ENCODE results near the gene FSD2.
"Not testable (repeated sequence)": the region's sequence is repeated elsewhere in the genome, so short reads cannot be mapped to it uniquely, and the experiment has no call there.

Gene FSD2

DNA sequence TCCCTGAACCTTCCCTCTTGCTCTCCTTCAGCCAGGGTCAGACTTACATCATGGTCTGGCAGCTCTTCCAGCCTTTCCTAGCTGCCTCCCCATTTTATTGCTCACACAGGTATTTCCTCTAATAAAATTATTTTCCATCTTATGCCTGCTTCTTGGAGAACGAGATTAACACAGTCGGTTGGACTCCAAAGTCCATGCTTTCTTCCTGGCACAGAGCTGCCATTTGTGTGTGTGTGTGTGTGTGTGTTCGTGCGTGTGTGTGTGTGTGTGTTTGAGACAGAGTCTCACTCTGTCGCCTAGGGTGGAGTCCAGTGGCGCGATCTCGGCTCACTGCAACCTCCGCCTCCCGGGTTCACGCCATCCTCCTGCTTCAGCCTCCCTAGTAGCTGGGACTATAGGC is 15.5 kb downstream of the FSD2 start:
- no peak for DNase-seq

DNA sequence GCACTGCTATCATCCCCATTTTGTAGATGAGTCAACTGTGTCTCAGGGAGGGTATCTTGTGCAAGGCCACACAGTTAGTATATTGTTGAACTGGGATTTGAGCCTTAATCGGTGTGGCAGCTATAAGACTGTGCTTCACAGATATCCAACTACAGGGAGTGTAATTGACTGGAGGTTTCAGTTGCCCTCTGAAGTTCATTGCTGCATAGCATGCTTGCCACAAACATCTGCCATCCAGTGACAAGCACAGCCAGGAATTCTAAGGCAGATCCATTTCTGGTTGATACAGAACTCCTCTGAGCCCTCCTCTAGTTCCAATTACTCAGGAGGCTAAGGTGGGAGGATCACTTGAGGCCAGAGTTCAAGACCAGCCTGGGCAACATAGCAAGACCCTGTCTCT is 16.4 kb downstream of the FSD2 start:
- DNase-seq = no peak

DNA sequence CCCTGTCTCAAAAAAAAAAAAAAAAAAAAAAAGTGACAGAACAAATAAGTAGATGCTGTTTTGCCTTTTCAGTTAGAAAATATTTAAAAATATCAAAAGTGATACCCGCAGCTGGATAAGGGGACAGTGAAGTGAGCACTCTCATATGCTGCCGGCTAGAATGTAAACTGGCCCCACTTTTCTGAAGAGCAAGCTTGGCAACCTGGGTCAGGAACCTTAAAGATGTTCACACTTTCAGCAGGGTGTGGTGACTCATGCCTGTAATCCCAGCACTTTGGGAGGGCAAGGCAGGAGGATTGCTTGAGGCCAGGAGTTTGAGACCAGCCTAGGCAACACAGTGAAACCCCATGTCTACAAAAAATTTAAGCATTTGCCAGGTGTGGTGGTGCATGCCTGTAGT is 17.4 kb downstream of the FSD2 start:
- no peak for DNase-seq

DNA sequence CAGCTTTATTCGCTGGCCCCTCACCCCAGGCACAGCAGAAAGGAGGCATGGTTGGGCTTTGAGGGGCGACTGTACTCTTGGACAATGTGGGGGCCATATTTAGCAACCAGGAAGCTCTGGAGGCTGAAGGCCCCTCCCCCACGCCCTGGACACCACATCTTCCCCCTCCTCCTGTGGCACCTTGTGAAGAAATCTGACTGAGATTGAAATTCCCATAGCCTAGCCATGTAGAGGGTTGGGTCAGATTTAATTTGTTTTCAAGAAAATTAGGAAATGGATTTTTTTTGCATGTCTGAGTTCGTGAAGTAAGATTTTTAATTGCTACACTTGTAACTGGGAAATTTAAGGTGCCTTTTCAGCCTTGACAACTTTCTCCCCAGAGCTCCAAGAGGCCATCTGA is 24.5 kb downstream of the FSD2 start:
- no peak for DNase-seq

DNA sequence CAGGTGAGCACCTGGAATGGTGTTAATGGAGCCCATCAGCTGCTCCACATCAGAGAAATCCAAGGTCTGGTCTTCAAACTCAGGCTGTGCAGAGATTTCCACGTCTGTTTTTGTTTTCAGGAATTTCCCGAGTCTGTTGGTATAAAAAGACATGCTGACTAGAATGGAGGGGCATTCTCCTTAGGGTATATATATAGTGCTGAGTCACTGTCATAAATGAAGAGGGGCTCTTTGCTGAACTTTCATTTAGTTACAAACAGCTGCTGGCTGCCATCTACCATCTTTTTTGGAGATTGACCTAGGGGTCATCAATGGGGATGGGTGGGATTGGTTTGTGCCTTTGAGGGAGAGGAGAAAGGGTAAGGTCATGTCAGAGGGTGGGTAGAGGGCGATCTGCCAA is 27.1 kb downstream of the FSD2 start:
- DNase-seq = no peak

DNA sequence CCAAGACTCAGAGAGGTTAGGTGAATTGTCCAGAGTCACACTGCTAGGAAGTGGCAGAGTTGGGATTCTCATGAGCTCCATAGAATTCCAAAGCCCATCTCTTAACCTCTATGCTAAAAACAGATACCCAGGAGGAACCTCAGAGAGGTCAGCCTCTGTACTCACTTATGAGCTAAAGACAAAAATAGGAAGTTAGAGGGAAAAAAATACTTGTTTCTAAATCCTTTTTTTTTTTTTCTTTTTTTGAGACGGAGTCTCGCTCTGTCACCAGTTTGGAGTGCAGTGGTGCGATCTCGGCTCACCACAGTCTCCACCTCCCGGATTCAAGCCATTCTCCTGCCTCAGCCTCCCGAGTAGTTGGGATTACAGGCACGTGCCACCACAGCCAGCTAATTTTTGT is 31.4 kb downstream of the FSD2 start:
- no peak for DNase-seq

DNA sequence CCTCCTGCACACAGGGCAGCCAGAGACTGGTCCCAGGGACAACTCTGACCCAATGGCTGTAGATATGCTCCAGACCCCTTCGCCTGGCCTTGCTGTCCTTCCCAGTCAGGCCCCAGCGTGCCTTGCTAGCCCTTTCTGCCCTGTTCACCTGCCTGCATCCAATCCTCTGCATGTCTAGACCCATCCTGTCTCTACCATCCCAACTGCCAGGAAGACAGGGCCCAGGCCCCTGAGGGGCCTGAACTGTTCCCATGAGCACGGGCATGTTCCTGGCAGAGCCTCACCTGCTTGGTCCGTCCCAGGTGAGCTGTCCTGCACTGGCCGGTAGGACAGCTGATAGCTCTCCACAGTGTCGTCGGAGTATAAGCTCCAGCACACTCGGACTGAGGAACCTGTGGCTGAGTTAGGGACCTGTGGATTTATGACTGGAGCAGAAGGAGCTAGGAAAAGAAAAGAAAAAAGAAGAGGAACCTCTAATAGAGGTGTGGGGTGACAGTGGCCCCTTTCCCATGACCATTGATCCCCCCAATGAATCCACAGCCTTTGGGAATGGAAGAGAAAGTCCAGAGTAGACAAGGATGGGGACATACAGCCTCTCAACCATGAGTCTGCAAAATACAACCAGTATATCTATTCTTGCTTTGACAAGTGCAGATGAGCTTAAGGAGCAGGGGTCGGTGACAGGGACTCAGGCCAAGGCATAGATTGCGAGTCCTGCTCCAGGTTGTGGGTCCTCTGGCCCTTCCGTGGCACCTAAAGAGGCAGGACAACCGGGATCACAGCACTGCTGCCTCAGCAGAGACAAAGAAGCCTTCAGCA is 33.9 kb downstream of the FSD2 start:
- DNase-seq = no peak

DNA sequence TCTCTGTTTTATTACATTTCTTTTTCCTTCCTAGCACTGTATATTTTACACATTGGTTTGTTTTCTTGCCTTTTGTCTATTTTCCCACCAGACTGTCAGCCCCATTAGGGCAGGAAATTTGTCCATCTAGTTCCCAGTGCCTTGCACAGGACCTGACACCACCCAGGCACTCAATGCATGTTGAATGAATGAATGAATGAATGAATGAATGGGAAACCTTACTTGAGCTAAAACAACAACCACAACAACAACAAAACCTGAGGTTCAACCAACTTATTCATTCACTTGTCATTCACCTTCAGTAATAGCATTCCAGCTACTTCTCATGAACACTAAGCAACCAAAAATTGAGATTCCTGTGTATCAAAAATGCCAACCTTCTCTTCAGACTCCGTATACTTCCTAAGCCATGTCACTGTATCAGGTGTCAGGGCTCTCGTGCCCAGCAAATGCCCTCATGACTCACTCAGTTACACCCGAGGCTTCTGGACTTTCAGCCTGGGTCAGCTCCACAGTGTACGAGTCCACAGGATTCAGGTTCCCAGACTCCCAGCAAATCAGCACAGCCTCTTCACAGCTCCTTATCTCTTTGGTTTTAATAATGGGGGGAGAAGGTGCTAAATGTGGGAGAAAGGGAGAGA is 37.3 kb downstream of the FSD2 start:
- no peak for DNase-seq

DNA sequence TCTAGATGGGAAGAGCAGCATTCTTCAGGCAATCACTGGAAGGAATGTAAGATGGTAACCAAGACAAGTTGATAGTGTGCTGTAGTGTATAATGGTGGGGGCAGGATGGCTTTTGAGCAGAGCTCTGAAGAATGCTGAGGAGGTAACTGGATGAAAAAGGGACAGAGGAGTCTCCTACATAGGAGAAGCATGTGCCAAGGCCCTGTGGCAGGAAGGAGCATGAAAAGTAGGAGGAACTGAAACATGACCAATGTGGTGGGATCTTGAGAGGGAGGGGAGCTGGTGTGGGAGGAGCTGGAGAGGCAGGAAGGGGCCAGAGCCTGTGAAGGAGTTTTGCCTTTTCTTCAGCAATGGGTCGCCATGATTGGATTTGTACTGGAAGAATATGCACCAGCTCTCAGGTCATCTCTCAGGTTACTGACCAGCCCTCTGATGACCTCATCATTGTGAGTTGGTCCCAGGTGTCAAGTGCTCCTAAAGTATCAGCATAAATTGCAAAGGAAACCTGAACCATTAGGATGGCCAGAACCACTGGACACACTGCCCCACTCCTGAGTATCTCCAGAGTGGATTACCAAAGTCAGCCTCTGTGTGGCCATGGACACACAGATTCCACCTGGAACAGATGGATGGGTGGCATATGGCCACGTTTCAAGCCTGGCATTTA is 38.6 kb downstream of the FSD2 start:
- DNase-seq = no peak

DNA sequence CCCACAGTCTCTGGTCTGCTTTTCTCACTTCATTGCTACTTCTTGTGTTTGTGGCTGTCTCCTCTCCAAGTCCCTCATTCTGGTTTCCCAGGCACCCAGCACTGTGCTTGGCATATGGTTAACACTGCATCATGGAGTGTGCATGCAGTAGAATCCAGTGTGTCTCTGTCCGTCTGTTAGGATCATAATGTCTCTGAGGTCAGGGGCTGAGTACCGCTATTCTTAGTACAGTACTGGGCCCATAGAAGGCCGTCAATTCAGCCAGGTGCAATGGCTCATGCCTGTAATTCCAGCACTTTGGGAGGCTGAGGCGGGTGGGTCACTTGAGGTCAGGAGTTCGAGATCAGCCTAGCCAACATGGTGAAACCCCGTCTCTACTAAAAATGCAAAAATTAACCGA is 39.7 kb downstream of the FSD2 start:
- DNase-seq = not testable (repeated sequence)

DNA sequence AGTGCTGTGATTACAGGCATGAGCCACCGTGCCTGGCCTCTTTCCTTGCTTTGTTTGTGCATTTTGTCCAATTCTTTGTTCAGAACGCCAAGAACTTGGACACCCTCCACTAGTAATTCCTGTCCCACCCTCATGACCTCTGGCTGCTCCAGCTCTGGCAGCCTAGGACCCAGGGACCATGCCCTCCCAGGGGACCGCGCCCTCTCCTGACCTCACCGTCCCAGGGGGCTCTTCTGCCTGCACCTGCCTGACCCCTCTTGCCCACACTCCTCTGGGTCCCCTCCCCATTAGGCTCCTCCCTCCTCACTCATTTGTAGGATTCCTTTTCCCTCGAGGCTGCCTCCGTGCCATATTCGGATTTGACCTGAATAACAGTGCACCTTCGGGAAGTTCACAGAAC is 41.1 kb downstream of the FSD2 start:
- DNase-seq = no peak

DNA sequence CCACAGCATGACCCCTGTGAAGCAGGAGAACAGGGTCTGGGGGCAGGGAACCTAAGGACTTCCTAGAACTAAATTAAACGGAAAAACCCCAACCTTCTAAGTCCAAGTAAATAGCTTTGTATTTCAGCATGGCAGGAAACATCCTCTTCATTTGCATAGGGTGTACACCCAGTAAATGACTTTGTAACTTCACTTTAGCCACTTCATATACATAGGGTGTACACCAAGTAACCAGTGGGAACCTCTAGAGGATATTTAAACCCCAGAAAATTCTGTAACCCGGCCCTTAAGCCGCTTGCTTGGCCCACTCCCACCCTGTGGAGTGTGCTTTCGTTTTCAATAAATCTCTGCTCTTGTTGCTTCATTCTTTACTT is 41.8 kb downstream of the FSD2 start:
- no peak for DNase-seq

DNA sequence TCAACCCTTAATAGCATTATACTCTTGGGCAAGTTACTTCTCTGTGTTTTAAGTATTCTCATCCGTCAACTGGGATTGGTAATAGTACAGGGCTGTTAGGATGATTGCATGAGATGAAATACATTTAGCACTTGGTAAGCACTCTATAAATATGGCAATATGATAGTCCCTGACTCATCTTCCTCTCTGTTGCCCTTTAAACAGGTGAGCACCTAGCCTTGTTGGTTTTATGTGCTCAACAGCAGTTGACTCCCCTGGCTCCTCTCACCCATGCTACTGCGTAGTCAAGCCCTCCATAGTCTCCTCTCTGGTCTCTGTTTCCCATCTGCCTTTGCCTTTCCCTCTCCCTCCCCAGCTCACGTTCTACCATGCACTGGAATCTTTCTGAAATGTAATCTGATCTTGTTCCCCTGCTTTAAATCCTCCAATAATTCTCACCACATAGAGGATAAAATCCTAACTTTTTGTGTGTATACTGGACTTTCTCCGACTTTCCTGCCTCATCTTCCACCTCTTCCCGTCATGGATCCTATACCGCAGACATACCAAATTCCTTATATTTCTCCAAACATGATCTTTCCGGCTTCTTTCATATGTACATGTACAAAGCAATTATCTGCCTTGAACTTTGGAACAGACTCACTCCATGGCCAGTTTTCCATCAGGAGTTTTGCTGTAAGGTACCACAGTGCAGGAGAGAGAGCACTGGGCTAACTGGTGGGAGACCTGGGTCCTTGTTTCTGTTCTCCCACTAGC is 42.3 kb downstream of the FSD2 start:
- no peak for DNase-seq

DNA sequence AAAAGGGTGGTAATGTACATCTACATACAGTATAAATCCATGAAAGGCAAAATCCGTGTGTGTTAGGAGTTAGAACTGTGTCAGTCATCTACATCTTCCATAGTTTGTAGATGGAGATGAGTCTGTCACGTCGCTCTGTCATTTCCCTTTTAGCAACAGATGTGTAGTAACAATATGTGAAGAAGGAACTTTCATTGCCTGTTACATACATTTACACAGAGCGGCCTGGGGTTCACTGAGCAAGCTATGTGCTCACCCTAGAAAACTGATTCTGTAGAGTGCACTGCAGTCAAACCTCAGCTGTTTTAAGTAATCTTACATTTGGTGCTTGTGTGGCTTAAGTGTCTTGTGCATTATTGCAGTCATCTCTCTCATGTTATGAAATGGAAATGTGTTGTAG is 54.6 kb downstream of the FSD2 start:
- DNase-seq = no peak

DNA sequence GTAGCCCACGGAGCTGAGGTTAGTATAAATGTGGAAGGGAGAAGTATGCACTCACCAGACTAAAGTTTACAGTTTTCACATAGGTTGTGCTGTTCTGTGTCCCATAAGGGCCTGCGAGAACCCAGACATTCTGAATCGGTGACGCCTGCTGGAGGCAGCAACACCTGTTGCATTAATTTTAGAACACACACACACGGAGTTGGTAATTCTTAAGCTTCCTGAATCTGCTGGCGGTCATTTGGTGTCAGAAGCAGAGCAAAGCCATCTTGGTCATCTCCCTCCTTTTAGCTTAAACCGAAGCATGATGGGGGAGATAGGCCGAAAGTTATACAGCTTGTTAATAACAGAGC is 55.1 kb downstream of the FSD2 start:
- DNase-seq = no peak

DNA sequence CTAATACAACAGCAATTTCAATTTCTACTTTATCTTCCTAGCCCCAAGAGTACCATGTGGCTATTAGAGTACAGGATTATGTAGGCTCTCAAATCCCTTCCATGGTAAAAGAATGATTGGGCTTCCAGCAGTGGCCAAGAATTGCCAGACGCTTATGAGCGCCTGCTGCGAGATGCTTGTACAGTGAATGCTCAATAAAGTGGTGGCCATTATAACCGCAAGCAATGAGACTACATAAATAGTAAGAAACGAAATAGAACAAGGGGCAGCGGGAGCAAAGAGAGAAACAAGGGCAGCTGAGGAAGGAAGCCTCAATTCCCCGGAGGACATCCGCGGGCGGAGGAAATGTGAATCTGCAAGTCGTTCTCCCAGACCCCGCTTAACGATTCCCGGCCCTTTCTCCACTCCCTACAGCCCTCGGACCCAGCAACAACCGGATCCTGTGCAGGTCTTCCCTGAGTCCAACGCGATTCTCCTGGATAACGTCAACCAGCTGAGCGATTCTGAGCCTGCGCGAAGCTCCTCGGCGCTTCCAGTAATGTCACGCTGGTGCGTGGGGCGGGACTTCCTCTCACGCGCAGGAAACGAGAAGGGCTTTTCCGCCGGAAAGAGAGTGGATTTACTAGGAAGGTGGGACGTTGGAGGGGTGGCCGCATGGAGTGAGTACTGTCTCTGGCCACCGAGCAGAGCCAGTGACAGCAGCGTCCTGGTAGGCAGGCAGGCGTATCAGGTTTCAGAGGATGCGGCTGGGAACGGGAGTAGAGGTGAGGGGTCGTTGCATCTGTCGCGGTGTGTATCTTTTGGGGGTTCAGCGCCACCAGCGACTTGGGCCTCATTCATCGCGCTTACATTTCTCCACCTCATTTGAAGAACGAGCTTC is 55.7 kb downstream of the FSD2 start:
- DNase-seq = peak; percentile 85

DNA sequence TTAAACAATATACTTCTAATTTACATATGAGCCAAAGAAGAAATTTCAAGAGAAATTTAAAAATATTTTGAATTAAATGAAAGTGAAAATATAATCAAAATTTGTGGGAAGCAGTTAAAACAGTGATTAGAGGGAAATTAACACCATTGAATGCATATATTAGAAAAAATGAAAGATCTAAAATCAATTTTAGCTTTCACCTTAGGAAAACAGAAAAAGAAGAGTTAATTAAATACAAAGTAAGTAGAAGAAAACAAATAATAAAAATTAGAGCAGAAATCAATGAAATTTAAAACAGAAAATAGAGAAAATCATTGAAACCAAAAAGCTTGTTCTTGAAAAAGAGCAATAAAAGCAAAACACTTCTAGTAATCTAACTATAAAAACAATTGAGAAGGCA is 57.6 kb downstream of the FSD2 start:
- DNase-seq = no peak

DNA sequence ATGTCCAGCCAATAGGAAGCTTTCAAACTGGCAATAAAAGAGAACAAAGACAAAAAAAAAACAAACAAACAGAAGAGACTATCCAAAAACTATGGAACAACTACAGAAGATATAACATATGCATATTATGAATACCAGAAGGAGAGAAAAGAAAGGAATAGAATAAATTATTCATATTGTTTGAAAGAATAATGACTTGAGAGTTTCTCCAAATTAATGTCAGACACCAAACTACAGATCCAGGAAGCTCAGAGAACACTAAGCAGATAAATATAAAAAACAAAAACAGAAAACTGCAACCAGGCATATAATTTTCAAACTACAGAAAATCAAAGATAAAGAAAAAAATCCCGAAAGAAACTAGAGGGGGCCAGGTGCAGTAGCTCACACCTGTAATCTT is 62.1 kb downstream of the FSD2 start:
- no peak for DNase-seq

DNA sequence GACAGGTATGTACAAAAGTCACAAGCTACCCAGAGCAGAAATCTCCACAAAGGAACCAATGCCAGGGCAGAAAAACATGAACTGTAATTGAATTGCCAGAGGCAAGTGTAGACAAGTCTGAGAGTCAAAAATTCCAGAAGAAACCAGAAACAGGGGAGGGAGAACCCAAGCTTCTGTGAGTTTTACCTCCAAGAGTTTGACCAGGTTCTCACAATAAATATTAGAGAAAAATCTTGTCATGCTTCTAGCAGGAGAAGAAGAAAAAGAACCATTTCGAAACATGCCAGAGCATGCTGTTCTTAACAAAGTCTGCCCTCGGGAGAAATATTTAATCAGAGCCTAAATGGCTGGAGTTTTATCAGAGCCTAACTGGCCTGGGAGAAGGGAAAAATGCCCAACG is 63.7 kb downstream of the FSD2 start:
- no peak for DNase-seq

DNA sequence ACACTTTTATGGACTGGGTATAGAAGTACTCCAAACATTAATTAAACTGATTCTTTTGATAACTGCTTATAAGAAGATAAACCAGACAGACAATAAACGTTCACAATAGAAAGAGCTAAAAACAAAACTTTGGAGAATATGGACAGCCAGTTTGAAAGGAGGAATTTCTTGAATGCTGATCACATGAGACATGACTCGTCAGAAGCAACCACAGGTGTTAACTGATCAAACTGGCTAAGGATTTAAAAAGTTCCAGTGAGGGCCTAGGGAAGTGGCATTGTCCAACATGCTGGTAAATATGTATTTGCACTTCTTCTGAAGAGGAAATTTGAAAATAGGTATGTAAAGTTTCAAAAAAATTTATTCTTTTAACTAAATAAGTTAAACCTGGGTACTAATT is 66.8 kb downstream of the FSD2 start:
- DNase-seq = no peak

DNA sequence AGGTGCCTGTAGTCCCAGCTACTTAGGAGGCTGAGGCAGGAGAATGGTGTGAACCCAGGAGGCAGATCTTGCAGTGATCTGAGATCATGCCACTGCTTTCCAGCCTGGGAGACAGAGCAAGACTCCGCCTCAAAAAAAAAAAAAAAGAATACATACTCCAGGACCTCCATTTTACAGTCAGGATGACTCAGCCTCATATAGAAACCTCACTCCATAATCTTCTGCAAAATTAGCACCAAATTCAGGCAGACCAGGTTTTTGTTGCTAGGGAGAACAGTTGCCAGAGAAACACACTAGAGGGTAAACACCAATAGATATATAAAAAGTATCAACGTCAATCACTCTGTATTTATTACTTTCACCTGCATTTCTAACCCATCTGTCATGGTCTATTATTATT is 67.9 kb downstream of the FSD2 start:
- DNase-seq = no peak

DNA sequence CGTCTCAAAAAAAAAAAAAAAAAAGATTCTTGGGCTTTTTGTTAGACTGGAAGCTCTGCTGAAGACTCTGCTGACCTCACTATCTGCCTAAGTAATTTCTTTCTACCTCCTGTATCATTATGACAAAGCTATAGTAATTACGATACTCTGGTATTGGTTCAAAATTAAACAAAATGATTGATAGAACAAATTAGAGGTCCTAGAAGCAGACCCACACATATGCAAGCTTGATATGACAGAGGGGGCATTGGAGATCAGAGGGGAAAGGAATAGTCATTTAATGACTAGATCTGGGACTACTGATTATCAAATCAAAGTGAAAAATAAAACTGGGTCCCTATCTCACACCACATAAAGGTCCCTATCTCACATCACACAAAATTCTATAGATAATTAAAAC is 74.3 kb downstream of the FSD2 start:
- DNase-seq = no peak

DNA sequence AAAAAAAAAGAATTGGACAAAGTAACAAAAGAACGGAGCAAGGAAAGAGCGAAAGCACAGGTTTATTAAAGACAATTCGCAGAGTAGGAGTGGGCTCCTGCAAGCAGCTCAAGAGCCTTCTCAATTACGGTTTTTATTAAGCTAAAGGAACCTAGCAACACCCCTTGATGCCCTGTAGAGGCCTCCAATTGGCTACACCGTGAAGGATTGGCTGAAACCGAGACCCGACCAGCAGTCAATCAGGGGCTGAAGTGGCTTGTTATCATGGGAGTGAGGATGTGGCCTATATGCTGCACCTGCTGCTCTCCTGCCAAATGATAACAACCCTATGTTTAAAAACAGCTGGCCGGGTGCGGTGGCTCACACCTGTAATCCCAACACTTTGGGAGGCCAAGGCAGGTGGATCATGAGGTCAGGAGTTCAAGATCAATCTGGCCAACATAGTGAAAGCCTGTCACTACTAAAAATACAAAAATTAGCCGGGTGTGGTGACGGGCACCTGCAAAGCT is 75.8 kb downstream of the FSD2 start:
- no peak for DNase-seq
